DMS79 (cell line): Measurements from ENCODE around the gene BMAL1.
"Not testable (repeated sequence)": the region's sequence is repeated elsewhere in the genome, so short reads cannot be mapped to it uniquely, and the experiment has no call there.

Experiments used
- DNase-seq: peaks from one replicate; lab custom pipeline; 2025; lab: John Stamatoyannopoulos, UW

BMAL1 gene

DNA sequence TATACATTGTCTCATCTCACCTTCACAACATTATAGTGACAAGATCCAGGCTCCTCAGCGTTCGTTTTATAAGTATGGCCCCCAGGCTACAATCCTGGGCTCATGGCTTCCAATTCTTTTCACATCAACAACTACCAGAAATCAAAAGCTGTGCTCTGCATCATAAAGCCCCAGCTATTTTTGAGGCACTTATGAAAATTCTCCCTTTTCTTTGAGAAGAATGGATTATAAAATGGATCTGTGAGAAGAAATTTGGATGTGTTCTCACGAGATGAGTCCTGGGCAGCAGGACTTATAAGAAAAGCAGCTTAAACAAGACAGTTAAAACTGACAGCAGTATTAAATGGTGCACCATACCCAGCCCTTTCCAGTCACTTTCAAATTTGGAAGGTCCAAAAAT is 105.2 kb downstream of the BMAL1 start:
- no peak for DNase-seq

DNA sequence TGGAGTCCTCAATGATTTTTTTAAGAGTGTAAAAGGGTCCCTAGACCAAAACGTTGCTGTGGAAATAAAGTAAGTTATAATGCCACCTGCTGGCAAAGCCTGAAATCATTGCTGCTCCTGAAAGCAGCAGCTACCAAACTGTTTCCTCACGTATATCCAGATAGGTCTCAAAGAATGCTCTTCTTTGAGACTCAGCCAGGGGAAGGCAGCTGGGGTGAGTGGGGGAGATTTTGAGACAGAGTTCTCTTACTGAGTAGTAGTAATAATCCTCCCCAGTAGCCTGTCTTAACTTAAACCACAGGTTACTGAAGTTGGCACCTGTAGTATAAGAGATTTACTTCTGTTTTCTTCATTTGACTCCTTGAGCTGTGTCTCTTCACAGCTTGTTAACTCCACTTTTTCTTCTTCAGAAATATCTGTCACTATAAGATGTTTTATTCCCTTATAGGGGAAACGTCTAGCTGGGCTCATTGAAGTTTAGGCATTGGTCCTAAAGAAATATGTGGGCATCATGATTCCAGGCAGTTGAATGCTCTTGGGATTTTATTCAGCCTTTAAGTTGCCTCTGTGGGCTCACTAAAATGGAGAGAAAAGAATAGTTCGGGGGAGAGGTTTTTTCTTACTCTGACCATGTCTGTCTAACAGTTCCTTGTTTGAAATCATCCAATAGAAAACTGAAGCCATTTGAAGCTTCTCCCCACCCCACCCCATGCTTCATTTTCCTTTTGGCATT is 107.5 kb downstream of the BMAL1 start:
- peak; percentile 27 for DNase-seq

DNA sequence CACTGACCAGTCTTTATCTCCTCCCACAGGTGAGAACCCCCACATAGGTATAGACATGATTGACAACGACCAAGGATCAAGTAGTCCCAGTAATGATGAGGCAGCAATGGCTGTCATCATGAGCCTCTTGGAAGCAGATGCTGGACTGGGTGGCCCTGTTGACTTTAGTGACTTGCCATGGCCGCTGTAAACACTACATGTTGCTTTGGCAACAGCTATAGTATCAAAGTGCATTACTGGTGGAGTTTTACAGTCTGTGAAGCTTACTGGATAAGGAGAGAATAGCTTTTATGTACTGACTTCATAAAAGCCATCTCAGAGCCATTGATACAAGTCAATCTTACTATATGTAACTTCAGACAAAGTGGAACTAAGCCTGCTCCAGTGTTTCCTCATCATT is 109.0 kb downstream of the BMAL1 start:
- DNase-seq = no peak

- DNase-seq = no peak
Measured at GRCh38 chr11:13388741-13389140, 111.2 kb downstream of the BMAL1 start.

DNA sequence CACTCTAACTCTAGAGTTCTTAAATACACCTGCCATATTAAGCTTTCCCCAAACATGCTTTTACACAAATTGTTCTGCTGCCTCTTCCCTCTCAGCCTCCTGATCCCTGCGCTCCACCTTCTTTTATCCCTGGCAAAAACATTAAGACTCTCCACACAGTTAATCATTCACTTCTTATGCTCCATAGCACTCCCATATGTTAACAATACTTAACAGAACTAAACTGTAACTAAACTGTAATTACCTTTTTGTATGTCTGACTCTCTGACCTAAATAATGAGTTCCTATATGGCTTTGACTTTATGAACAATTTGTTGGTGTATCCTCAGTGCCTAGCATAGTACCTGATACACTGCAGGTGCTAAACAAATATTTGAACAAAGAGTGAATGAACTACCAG is 113.6 kb downstream of the BMAL1 start:
- DNase-seq = no peak

- not testable (repeated sequence) for DNase-seq
Measured at GRCh38 chr11:13398335-13398734, 120.7 kb downstream of the BMAL1 start.

GRCh38 chr11:13405220-13405619 is 127.6 kb downstream of the BMAL1 start:
- DNase-seq = no peak

- DNase-seq = no peak
Measured at GRCh38 chr11:13415201-13415600, 137.6 kb downstream of the BMAL1 start.

DNA sequence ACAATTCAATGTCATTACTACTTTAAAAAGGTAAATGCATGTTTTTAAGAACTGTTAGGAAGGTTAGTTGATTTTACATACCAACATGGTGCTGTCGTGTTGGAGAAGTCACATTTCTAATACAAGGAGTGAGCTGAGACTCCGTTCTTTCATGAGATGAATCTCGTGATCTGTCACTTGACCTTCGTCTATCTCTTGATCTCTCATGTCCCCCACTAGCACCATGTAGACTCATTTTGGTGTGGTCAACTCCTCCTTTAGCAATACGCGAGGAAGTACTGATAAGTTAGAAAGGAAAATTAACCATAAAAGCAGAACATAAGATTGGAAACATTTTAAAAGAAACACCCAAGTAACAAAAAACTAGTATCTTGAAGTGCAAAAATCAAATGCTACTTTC is 144.0 kb downstream of the BMAL1 start:
- DNase-seq = no peak

DNA sequence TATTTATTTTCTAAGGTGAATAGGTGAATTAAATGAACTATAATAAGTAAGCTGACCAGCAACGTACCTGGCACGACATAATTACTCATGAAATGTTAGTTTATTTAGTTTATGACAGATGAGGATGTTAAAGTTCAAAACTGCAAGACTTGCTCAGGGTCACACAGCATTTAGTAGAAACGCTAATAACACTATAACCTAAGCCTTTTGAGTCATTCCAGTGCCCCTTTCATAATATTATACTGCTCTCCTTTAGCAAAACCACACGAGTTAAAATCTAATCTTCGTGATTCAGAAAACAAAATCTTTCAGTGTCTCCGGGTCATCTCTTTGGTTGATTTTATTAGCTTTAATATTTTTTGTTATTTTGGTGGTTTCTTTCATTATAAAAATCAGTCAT is 145.8 kb downstream of the BMAL1 start:
- DNase-seq = no peak

- DNase-seq = no peak
Measured at GRCh38 chr11:13427440-13427839, 149.8 kb downstream of the BMAL1 start.

- DNase-seq = no peak
Measured at GRCh38 chr11:13429288-13429687, 151.7 kb downstream of the BMAL1 start.

- no peak for DNase-seq
Measured at GRCh38 chr11:13429836-13430235, 152.2 kb downstream of the BMAL1 start.

DNA sequence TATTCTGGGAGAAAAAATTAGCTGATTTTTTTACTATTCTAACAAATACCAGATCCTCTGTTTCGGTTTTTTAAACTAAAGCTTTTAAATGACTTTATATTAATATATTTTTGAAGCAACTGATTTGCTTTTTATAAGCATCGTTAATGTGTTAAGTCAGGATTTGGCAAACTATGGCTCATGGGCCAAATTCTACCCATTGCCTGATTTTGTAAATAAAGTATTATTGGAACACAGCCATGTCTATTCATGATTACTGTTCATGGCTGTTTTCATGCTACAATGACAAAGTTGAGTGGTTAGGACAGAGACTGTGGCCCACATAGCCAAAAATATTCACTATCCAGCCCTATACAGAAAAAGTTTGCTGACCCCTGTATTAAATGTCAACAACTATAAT is 155.8 kb downstream of the BMAL1 start:
- no peak for DNase-seq

GRCh38 chr11:13434247-13435205 is 156.9 kb downstream of the BMAL1 start:
- no peak for DNase-seq

DNA sequence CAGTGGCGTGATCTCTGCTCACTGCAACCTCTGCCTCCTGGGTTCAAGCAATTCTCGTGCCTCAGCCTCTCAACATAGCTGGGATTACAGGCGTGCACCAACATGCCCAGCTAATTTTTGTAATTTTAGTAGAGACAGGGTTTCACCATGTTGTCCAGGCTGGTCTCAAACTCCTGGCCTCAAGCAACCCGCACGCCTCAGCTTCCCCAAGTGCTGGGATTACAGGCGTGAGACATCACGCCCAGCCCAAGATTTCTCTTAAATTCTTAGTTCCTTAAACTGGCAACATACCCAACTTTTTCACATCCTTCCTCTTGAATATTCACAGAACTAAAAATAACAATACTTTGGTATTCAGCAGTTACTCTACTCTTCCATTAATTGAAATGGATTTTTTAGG is 159.2 kb downstream of the BMAL1 start:
- not testable (repeated sequence) for DNase-seq
